CMK (cell line): ENCODE measurements around the gene MECR.
"Not testable (repeated sequence)": the region's sequence is repeated elsewhere in the genome, so short reads cannot be mapped to it uniquely, and the experiment has no call there.

Source experiments
- DNase-seq: peaks from one replicate; pipeline ENCODE4 v3.0.0-alpha.2; 2010; ENCODE audit warnings: low read depth

Gene MECR

GRCh38 chr1:29235955-29236711, 5.4 kb upstream of the MECR start, which contains the start of gene PTPRU:
TSS of gene PTPRU (plus strand) at chr1:29236522. CDS start at chr1:29236645, 123 bp downstream.
- DNase-seq: peak; percentile 46

- not testable (repeated sequence) for DNase-seq
Observed at GRCh38 chr1:29234881-29235280, 4.1 kb upstream of the MECR start.

- no peak for DNase-seq
Observed at GRCh38 chr1:29234471-29234870, 3.7 kb upstream of the MECR start.

- no peak for DNase-seq
Observed at GRCh38 chr1:29233693-29234092, 3.0 kb upstream of the MECR start.

GRCh38 chr1:29232387-29232786, 1.7 kb upstream of the MECR start:
- DNase-seq: no peak

GRCh38 chr1:29230204-29230552, 556 bp downstream of the MECR start:
- DNase-seq: no peak

GRCh38 chr1:29227511-29227910, 3.2 kb downstream of the MECR start:
- no peak for DNase-seq

- no peak for DNase-seq
Observed at GRCh38 chr1:29225361-29225760, 5.4 kb downstream of the MECR start.

GRCh38 chr1:29224356-29224837, 6.3 kb downstream of the MECR start:
- no peak for DNase-seq

GRCh38 chr1:29223521-29223920, 7.2 kb downstream of the MECR start:
- DNase-seq: no peak

- no peak for DNase-seq
Observed at GRCh38 chr1:29222686-29223085, 8.0 kb downstream of the MECR start.

- DNase-seq: not testable (repeated sequence)
Observed at GRCh38 chr1:29222260-29222659, 8.5 kb downstream of the MECR start.

- DNase-seq: no peak
Observed at GRCh38 chr1:29221296-29221695, 9.4 kb downstream of the MECR start.

- no peak for DNase-seq
Observed at GRCh38 chr1:29218223-29218622, 12.5 kb downstream of the MECR start.

GRCh38 chr1:29217633-29218032, 13.1 kb downstream of the MECR start:
- DNase-seq: no peak

- no peak for DNase-seq
Observed at GRCh38 chr1:29213055-29213454, 17.7 kb downstream of the MECR start.

GRCh38 chr1:29211086-29212030, 19.4 kb downstream of the MECR start:
- no peak for DNase-seq

- no peak for DNase-seq
Observed at GRCh38 chr1:29210278-29211085, 20.3 kb downstream of the MECR start.

- DNase-seq: no peak
Observed at GRCh38 chr1:29209173-29209572, 21.6 kb downstream of the MECR start.

GRCh38 chr1:29208442-29208841, 22.3 kb downstream of the MECR start:
- DNase-seq: peak; percentile 29

GRCh38 chr1:29202584-29203340, 28.0 kb downstream of the MECR start:
- DNase-seq: peak; percentile 95
